K562 treated with DMSO at 1 percent for 4 hours (cell line): Measurements from ENCODE around the gene AGAP6. TPM values are rescaled to one million over a fixed set of nuclear protein-coding genes. Genes with fewer than 3 reads are reported as not detected.

Experiments used
- total RNA-seq: library from RNA; unstranded; fragments of 300-600 nt; gene quantifications from 2 replicates; pipeline ENCODE4 v1.2.3, GENCODE V29; 2022; ENCODE audit not compliant: insufficient read depth

AGAP6 gene
- 13.6 and 17.0 TPM in 2 replicates for total RNA-seq

GRCh38 chr10:49988376-49988775 lies at the start of gene AGAP6:
Gene AGAP6, plus strand, starts transcription at chr10:49988406. Its CDS starts 310 bp downstream, at chr10:49988716.

GRCh38 chr10:49941447-49942338 lies 46.5 kb upstream of the AGAP6 start, which contains the start of the genes PARG and TIMM23B:
Gene PARG, minus strand, starts transcription at chr10:49942027. Its CDS starts 302 bp downstream, at chr10:49941725.
Gene TIMM23B, plus strand, starts transcription at chr10:49942053. Its CDS starts 142 bp downstream, at chr10:49942195.

Other genes starting within 250 kb of the AGAP6 start
- gene OGDHL, start 226.1 kb upstream of the AGAP6 start, total RNA-seq = 0.40 and 0.59 TPM in 2 replicates
- gene PARG, start 46.4 kb upstream of the AGAP6 start, total RNA-seq = 18.5 and 18.6 TPM in 2 replicates
- 6.2 and 7.2 TPM in 2 replicates for gene TIMM23B, start 46.4 kb upstream of the AGAP6 start, total RNA-seq
- 16.1 and 19.6 TPM in 2 replicates for gene WASHC2A, start 79.5 kb downstream of the AGAP6 start, total RNA-seq